Measurements from ENCODE around the gene TGFA. TPM values are rescaled to one million over a fixed set of nuclear protein-coding genes. Genes with fewer than 3 reads are reported as not detected.
"Not testable (repeated sequence)": the region's sequence is repeated elsewhere in the genome, so short reads cannot be mapped to it uniquely, and the experiment has no call there.

The TGFA gene
- total RNA-seq, 1 donor from 2014 or later: 1.4 TPM

DNA sequence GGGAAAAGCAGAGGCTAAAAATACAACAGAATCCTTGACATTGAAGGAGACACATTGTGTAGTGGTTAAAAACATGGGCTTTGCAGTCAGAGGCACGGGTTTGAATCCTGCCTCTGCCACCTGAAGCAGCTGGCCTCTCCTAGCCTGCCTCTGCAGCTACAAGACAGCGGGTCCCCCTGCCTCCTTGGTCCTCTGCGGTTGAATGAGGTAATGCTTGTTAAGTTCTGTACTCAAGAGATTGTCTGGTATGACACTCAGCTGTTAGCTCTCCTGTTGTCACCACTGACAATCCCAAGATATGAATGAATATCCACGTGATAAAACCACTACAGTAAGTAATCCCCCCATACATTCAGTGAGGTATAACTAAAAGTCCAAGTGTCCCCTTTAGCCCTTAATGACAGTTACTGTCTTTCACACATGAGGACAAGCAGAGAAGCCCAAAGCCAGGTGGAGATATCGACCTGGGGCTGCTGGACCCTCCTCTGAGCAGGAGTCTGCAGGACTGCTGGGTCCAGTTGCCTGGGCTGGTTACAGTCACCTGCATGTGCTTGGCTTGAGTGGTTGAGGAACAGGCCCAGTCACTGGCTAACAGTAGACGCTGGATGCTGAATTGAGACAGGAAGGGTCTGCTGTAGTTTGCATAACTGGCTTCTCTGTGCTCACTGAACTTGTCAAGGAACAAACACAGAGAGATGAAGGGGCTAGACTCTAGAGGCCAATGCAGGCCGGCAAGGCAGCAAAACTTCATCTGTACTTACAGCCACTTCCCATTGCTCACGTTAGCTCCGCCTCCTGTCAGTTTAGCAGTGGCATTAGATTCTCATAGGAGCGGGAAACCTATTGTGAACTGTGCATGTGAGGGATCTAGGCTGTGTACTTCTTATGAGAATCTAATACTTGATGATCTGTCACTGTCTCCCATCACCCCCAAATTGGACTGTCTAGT, 85.5 kb downstream of the TGFA start:
- H3K4me1 ChIP-seq (ENCODE audit: insufficient read depth, low read length): no peaks in the 10 kb centered on the region
- H3K36me3 Mint-ChIP-seq (ENCODE audit: low read depth, unreplicated experiment): no peaks in the 10 kb centered on the region
- no peaks in the 10 kb centered on the region for H3K9me3 ChIP-seq (ENCODE audit: insufficient read depth, low read depth, low read length)
- peaks cover 56% of the 10 kb centered on the region for H3K27me3 Mint-ChIP-seq (ENCODE audit: low read depth, unreplicated experiment)
- DNase-seq (ENCODE audit: low read depth) (no peak), FAIRE-seq (no peak)
- no peaks in the 10 kb centered on the region for H3K36me3 ChIP-seq (ENCODE audit: insufficient read depth, low read length)
- no peak overlapping the region for H3K4me3 ChIP-seq (ENCODE audit: insufficient read depth, low read depth, low read length)
- H3K4me3 Mint-ChIP-seq (ENCODE audit: unreplicated experiment): no peak overlapping the region
- no peaks in the 10 kb centered on the region for H3K79me2 ChIP-seq (ENCODE audit: insufficient read depth, low read length)
- H3K9me3 Mint-ChIP-seq (ENCODE audit: unreplicated experiment): no peaks in the 10 kb centered on the region
- no peak overlapping the region for H3K9ac ChIP-seq (ENCODE audit: low read length)
- H3K27ac Mint-ChIP-seq (ENCODE audit: unreplicated experiment): no peak overlapping the region
- H3K27ac ChIP-seq (ENCODE audit: low read depth, low read length): no peak overlapping the region
- H3K4me2 ChIP-seq (ENCODE audit: low read length): no peak overlapping the region
- no peaks in the 10 kb centered on the region for H3K4me1 Mint-ChIP-seq (ENCODE audit: low read depth, unreplicated experiment)
- TF ChIP-seq EZH2 (IDR thresholded peaks at IDR 0.05; ENCODE audit: insufficient read depth, low read length): no peak
- TF ChIP-seq, protein P1, sequence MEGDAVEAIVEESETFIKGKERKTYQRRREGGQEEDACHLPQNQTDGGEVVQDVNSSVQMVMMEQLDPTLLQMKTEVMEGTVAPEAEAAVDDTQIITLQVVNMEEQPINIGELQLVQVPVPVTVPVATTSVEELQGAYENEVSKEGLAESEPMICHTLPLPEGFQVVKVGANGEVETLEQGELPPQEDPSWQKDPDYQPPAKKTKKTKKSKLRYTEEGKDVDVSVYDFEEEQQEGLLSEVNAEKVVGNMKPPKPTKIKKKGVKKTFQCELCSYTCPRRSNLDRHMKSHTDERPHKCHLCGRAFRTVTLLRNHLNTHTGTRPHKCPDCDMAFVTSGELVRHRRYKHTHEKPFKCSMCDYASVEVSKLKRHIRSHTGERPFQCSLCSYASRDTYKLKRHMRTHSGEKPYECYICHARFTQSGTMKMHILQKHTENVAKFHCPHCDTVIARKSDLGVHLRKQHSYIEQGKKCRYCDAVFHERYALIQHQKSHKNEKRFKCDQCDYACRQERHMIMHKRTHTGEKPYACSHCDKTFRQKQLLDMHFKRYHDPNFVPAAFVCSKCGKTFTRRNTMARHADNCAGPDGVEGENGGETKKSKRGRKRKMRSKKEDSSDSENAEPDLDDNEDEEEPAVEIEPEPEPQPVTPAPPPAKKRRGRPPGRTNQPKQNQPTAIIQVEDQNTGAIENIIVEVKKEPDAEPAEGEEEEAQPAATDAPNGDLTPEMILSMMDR (IDR thresholded peaks at IDR 0.05; ENCODE audit: insufficient read depth, low read depth, low read length): no peak
- H2AFZ ChIP-seq (ENCODE audit: low read depth, low read length): no peak overlapping the region
- H3K27me3 ChIP-seq (ENCODE audit: insufficient read depth, low read length): peaks cover 13% of the 10 kb centered on the region
- no peaks in the 10 kb centered on the region for H4K20me1 ChIP-seq (ENCODE audit: insufficient read depth, low read length)

DNA sequence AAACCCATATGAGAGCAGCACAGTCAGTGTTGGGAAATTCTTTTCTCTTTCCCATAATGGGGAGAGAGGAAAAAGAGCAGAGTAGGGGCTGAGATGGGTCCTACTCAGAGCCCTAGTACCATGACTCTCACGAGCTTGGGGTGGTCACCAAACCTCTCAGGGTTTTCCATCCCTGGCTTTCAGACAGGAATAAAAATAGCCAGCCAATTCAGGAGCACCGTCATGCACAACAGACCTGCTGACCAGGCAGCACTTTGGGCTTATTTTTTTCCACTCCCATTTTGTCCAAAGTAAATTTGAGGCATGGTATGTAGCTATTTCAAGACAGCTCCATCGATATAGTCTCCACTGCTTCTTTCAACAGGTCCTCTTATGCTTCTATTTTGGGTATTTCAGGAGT, 86.4 kb downstream of the TGFA start:
- Mint-ChIP-seq H3K27me3 (ENCODE audit: low read depth, unreplicated experiment) (peaks cover 57% of the 10 kb centered on the region), H3K36me3 (ENCODE audit: low read depth, unreplicated experiment) (no peaks in the 10 kb centered on the region)
- H3K4me1 ChIP-seq (ENCODE audit: insufficient read depth, low read length): no peaks in the 10 kb centered on the region

GRCh38 chr2:70466647-70467046, 87.0 kb downstream of the TGFA start:
- H3K4me3 Mint-ChIP-seq (ENCODE audit: unreplicated experiment); H3K4me1 Mint-ChIP-seq (ENCODE audit: low read depth, unreplicated experiment); H4K20me1 ChIP-seq (ENCODE audit: insufficient read depth, low read length); H3K36me3 ChIP-seq (ENCODE audit: insufficient read depth, low read length); H3K79me2 ChIP-seq (ENCODE audit: insufficient read depth, low read length); H3K4me1 ChIP-seq (ENCODE audit: insufficient read depth, low read length); H3K9ac ChIP-seq (ENCODE audit: low read length); H3K36me3 Mint-ChIP-seq (ENCODE audit: low read depth, unreplicated experiment); FAIRE-seq; H3K27ac ChIP-seq (ENCODE audit: low read depth, low read length); H3K4me3 ChIP-seq (ENCODE audit: insufficient read depth, low read depth, low read length); H3K27ac Mint-ChIP-seq (ENCODE audit: unreplicated experiment); H3K4me2 ChIP-seq (ENCODE audit: low read length); DNase-seq (ENCODE audit: low read depth); H2AFZ ChIP-seq (ENCODE audit: low read depth, low read length); H3K27me3 ChIP-seq (ENCODE audit: insufficient read depth, low read length); H3K9me3 Mint-ChIP-seq (ENCODE audit: unreplicated experiment); H3K9me3 ChIP-seq (ENCODE audit: insufficient read depth, low read depth, low read length): not testable (repeated sequence)
- peaks cover 54% of the 10 kb centered on the region for H3K27me3 Mint-ChIP-seq (ENCODE audit: low read depth, unreplicated experiment)

More for the DNA sequence above, 86.4 kb downstream of the TGFA start:
- Mint-ChIP-seq H3K27ac (ENCODE audit: unreplicated experiment) (no peak overlapping the region), H3K4me3 (ENCODE audit: unreplicated experiment) (no peak overlapping the region), H3K4me1 (ENCODE audit: low read depth, unreplicated experiment) (no peaks in the 10 kb centered on the region), H3K9me3 (ENCODE audit: unreplicated experiment) (no peaks in the 10 kb centered on the region)
- DNase-seq (ENCODE audit: low read depth) (no peak), FAIRE-seq (no peak)
- Histone ChIP-seq H3K79me2 (ENCODE audit: insufficient read depth, low read length) (no peaks in the 10 kb centered on the region), H3K27me3 (ENCODE audit: insufficient read depth, low read length) (peaks cover 7% of the 10 kb centered on the region), H3K4me2 (ENCODE audit: low read length) (no peak overlapping the region), H3K4me3 (ENCODE audit: insufficient read depth, low read depth, low read length) (no peak overlapping the region), H3K27ac (ENCODE audit: low read depth, low read length) (no peak overlapping the region), H3K36me3 (ENCODE audit: insufficient read depth, low read length) (no peaks in the 10 kb centered on the region), H4K20me1 (ENCODE audit: insufficient read depth, low read length) (no peaks in the 10 kb centered on the region), H2AFZ (ENCODE audit: low read depth, low read length) (no peak overlapping the region), H3K9ac (ENCODE audit: low read length) (no peak overlapping the region), H3K9me3 (ENCODE audit: insufficient read depth, low read depth, low read length) (no peaks in the 10 kb centered on the region)
- TF ChIP-seq EZH2 (IDR thresholded peaks at IDR 0.05; ENCODE audit: insufficient read depth, low read length): no peak
- TF ChIP-seq, protein P1 (IDR thresholded peaks at IDR 0.05; ENCODE audit: insufficient read depth, low read depth, low read length): no peak

Measured in astrocyte (in vitro differentiated cells and primary cell).